OCI-LY3 (cell line): ENCODE results near the gene MBP.

ENCODE experiments used
- H2AFZ ChIP-seq: fragments of 200-600, 300-600 bp; shearing (Covaris generic); 2 replicates; pipeline ENCODE4 v1.6.0; 2014; ENCODE audit warnings: antibody characterized with exemption, low read depth, low read length
- H3K27ac ChIP-seq: fragments of 200-600, 300-600 bp; sonication (generic); 2 replicates; pipeline ENCODE4 v1.5.1; 2014; ENCODE audit warnings: mild to moderate bottlenecking, low read length, moderate library complexity, mixed read lengths
- H3K27me3 ChIP-seq: fragments of 200-600, 300-600 bp; sonication (generic); 2 replicates; pipeline ENCODE4 v1.6.1; 2014; ENCODE audit warnings: low read depth, low read length, mixed read lengths
- H3K36me3 ChIP-seq: fragments of 200-600, 300-600 bp; sonication (generic); replicated peaks from 2 replicates; pipeline ENCODE3; 2014; ENCODE audit warnings: low read depth, low read length, mixed read lengths
- H3K4me1 ChIP-seq: fragments of 300-600, 200-600 bp; sonication (generic); 2 replicates; pipeline ENCODE4 v1.6.1; 2014; ENCODE audit warnings: low read length, mixed read lengths
- H3K4me2 ChIP-seq: fragments of 200-600, 300-600 bp; sonication (generic); 2 replicates; pipeline ENCODE4 v1.6.1; 2014; ENCODE audit warnings: low read length, mixed read lengths
- H3K4me3 ChIP-seq: fragments of 300-600, 200-600 bp; sonication (generic); 2 replicates; pipeline ENCODE4 v1.5.1; 2014; ENCODE audit warnings: antibody characterized with exemption, mild to moderate bottlenecking, low read length, moderate library complexity
- H3K79me2 ChIP-seq: fragments of 300-600, 200-600 bp; shearing (Covaris generic); 2 replicates; pipeline ENCODE4 v1.6.1; 2014; ENCODE audit warnings: mild to moderate bottlenecking, low read length, mixed read lengths
- H3K9ac ChIP-seq: fragments of 300-600, 200-600 bp; shearing (Covaris generic); 2 replicates; pipeline ENCODE4 v1.6.0; 2014; ENCODE audit warnings: mild to moderate bottlenecking, low read length, moderate library complexity
- H3K9me3 ChIP-seq: fragments of 200-600, 300-600 bp; shearing (Covaris generic); 2 replicates; pipeline ENCODE4 v1.6.1; 2014; ENCODE audit warnings: low read length, mixed read lengths; ENCODE audit not compliant: insufficient read depth
- H4K20me1 ChIP-seq: fragments of 200-600, 300-600 bp; sonication (generic); 2 replicates; pipeline ENCODE4 v1.6.1; 2016; ENCODE audit warnings: low read length, mixed read lengths; ENCODE audit not compliant: insufficient read depth
- CTCF ChIP-seq: fragments of 200-600, 300-600 bp; sonication (generic); IDR thresholded peaks from 2 replicates; pipeline ENCODE4 v1.5.1; 2014; ENCODE audit warnings: antibody characterized with exemption, low read length, low read depth
- EZH2phosphoT487 ChIP-seq: fragments of 200-600 bp; shearing (Covaris generic); IDR thresholded peaks from 2 replicates; pipeline ENCODE4 v1.6.1; 2018; ENCODE audit warnings: antibody characterized with exemption, mixed run types, low read depth

Gene MBP

GRCh38 chr18:77068321-77069312, 64.0 kb downstream of the MBP start:
- peak; percentile 36 for TF ChIP-seq CTCF
- no peak for TF ChIP-seq EZH2phosphoT487
- Histone ChIP-seq H3K36me3 (peaks cover 45% of the 10 kb centered on the region), H2AFZ (no peak overlapping the region), H3K9ac (no peak overlapping the region), H3K4me3 (no peak overlapping the region), H3K4me1 (peaks cover 51% of the 10 kb centered on the region), H3K79me2 (peaks cover 2% of the 10 kb centered on the region; the same call in 1 of the 2 replicates), H3K27ac (no peak overlapping the region), H3K4me2 (peak overlapping the region; percentile 4), H3K9me3 (peaks cover 4% of the 10 kb centered on the region; the same call in 1 of the 2 replicates), H4K20me1 (peaks cover 28% of the 10 kb centered on the region), H3K27me3 (no peaks in the 10 kb centered on the region)

GRCh38 chr18:77067291-77068061, 65.1 kb downstream of the MBP start:
- Histone ChIP-seq H3K36me3 (peaks cover 54% of the 10 kb centered on the region), H4K20me1 (peaks cover 24% of the 10 kb centered on the region), H2AFZ (no peak overlapping the region), H3K9ac (no peak overlapping the region), H3K4me2 (no peak overlapping the region), H3K4me1 (peaks cover 63% of the 10 kb centered on the region), H3K9me3 (peaks cover 4% of the 10 kb centered on the region; the same call in 1 of the 2 replicates), H3K27me3 (no peaks in the 10 kb centered on the region), H3K4me3 (no peak overlapping the region), H3K27ac (no peak overlapping the region), H3K79me2 (no peaks in the 10 kb centered on the region; the same call in 1 of the 2 replicates)
- TF ChIP-seq EZH2phosphoT487, result no peak
- peak; percentile 39 for TF ChIP-seq CTCF

- no peak overlapping the region for H3K27ac ChIP-seq
- H3K4me2 ChIP-seq, result no peak overlapping the region
- TF ChIP-seq EZH2phosphoT487 (no peak), CTCF (no peak)
- no peak overlapping the region for H3K4me3 ChIP-seq
- H3K79me2 ChIP-seq, result no peaks in the 10 kb centered on the region; the same call in 1 of the 2 replicates
- H3K36me3 ChIP-seq, result peaks cover 62% of the 10 kb centered on the region
- peaks cover 71% of the 10 kb centered on the region for H3K4me1 ChIP-seq
- peaks cover 4% of the 10 kb centered on the region; the same call in 1 of the 2 replicates for H3K9me3 ChIP-seq
- no peak overlapping the region for H3K9ac ChIP-seq
- no peaks in the 10 kb centered on the region for H3K27me3 ChIP-seq
- H4K20me1 ChIP-seq, result peaks cover 22% of the 10 kb centered on the region
- no peak overlapping the region for H2AFZ ChIP-seq
Measured at GRCh38 chr18:77066689-77067088, 65.9 kb downstream of the MBP start.
